Astrocyte (in vitro differentiated cells and primary cell): ENCODE measurements around the gene PRSS53.

Source experiments
- CTCF ChIP-seq: IDR thresholded peaks from 2 replicates; pipeline ENCODE4 v1.5.1; 2011; ENCODE audit warnings: low read depth, mild to moderate bottlenecking, inconsistent platforms, low read length, moderate library complexity; ENCODE audit not compliant: insufficient read depth
- EZH2 ChIP-seq: IDR thresholded peaks from 2 replicates; pipeline ENCODE4 v1.6.1; 2012; ENCODE audit warnings: mild to moderate bottlenecking, low read length, inconsistent platforms; ENCODE audit not compliant: insufficient read depth

- TF ChIP-seq CTCF (no peak), EZH2 (no peak)
Observed at GRCh38 chr16:31087971-31088370, 772 bp downstream of the PRSS53 start.
